Astrocyte of the cerebellum (primary cell): Measurements from ENCODE around the gene DOCK4.
"Not testable (repeated sequence)": the region's sequence is repeated elsewhere in the genome, so short reads cannot be mapped to it uniquely, and the experiment has no call there.

ENCODE experiments used
- DNase-seq: peaks from one replicate; pipeline ENCODE4 v3.0.0-alpha.2; 2011; ENCODE audit warnings: low read depth
- H3K4me3 ChIP-seq: 2 replicates; pipeline ENCODE4 v1.5.1; 2011; ENCODE audit warnings: mild to moderate bottlenecking, low read depth, low read length, moderate library complexity
- CTCF ChIP-seq: IDR thresholded peaks from 2 replicates; pipeline ENCODE4 v1.5.1; 2012; ENCODE audit warnings: low read length, low read depth, moderate library complexity, mild to moderate bottlenecking; ENCODE audit errors: missing control alignments
- in situ Hi-C: cut with HindIII; loops from 2 replicates; pipeline ENCODE4 v1.10.0; 2017; ENCODE audit warnings: low sequenced_read_pairs

DOCK4 gene

GRCh38 chr7:112135815-112136214 lies 70.4 kb downstream of the DOCK4 start:
- no peak for TF ChIP-seq CTCF
- in situ Hi-C loops = no loop called here
- H3K4me3 ChIP-seq = no peak overlapping the region
- DNase-seq = no peak

GRCh38 chr7:112134039-112134438 lies 72.2 kb downstream of the DOCK4 start:
- H3K4me3 ChIP-seq = no peak overlapping the region
- in situ Hi-C loops = no loop called here
- TF ChIP-seq CTCF = no peak
- no peak for DNase-seq

GRCh38 chr7:112133328-112133727 lies 72.9 kb downstream of the DOCK4 start:
- no peak overlapping the region for H3K4me3 ChIP-seq
- in situ Hi-C loops = no loop called here
- DNase-seq = no peak
- TF ChIP-seq CTCF = no peak

GRCh38 chr7:112132051-112132694 lies 74.0 kb downstream of the DOCK4 start:
- no peak overlapping the region for H3K4me3 ChIP-seq
- no peak for DNase-seq
- no peak for TF ChIP-seq CTCF
- in situ Hi-C loops = no loop called here

- in situ Hi-C loops = no loop called here
- H3K4me3 ChIP-seq = no peak overlapping the region
- no peak for DNase-seq
- no peak for TF ChIP-seq CTCF
These were observed 75.3 kb downstream of the DOCK4 start for GRCh38 chr7:112130729-112131410.

- DNase-seq = no peak
- no peak overlapping the region for H3K4me3 ChIP-seq
- TF ChIP-seq CTCF = no peak
- in situ Hi-C loops = no loop called here
These were observed 76.4 kb downstream of the DOCK4 start for GRCh38 chr7:112129655-112130323.

- H3K4me3 ChIP-seq, in situ Hi-C loops, DNase-seq: not testable (repeated sequence)
These were observed 77.5 kb downstream of the DOCK4 start for GRCh38 chr7:112128461-112129425.

GRCh38 chr7:112128041-112128440 lies 78.2 kb downstream of the DOCK4 start:
- DNase-seq, in situ Hi-C loops, H3K4me3 ChIP-seq: not testable (repeated sequence)
